HG02970 (cell line): ENCODE results near the gene SLC12A8.

ENCODE experiments used
- ATAC-seq: cut with Tn5 transposase; IDR thresholded peaks from one replicate; pipeline ENCODE4 v1.9.1; 2021; ENCODE audit warnings: mild to moderate bottlenecking, moderate library complexity, moderate number of reproducible peaks; ENCODE audit not compliant: unreplicated experiment, low FRiP score

SLC12A8 gene

DNA sequence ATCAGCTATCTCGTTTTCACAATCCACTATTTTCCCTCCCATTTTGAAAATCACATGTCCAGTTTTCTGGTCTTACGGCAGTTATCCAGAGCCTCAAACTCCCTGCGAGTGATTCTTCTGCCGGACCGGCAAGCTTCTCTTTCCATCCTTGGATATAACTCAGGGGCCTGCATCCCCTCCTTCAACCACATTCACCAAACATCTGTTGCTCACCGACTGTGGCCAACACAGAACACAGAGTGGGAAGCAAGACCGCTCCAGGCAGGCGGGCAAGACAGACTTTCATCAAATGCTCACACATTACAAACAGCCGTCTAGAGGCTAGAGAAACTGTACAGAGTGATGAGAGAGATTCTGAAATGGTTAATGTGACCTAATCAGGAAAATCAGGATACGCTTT, 7.6 kb upstream of the SLC12A8 start:
- ATAC-seq, result no peak

DNA sequence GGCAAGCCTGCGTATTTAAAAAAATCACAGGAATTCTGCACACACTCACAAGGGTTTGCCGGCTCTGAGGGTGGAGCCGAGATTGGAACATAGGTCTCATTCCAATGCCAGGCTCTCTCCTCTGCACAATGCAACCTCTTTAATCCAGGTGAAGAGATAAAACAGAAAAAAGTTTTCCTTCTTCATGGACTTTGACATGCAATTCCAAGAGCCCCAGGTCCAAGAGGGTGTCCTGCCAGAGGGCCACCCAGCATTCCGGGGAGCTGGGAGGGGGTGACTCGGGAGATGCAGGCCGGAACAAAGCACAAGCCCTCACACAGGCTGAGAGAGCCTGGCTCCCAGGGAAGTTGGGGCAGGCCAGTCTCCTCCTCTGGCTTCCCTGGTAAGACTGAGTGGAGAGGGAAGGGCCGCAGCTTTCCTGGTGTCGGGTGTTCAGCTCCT, 6.7 kb upstream of the SLC12A8 start:
- no peak for ATAC-seq

DNA sequence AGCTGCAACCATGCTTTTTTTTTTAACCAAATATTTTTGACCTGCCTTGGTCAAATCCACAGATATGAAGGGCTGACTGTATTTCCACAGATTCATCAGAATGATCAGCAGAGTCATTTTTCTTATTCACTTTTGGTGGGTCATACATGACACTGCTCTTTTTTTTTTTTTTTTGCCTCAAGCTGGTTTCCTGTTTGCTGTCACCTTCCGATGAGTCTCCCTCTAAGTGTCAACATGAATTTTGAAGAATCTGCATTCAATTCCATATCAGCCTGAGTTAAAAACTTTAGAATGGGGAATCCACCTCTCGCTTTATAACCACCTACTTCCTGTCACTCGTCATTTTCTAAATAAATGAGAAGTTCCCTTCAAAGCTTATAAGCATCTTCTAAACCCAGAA, 2.2 kb upstream of the SLC12A8 start:
- no peak for ATAC-seq

DNA sequence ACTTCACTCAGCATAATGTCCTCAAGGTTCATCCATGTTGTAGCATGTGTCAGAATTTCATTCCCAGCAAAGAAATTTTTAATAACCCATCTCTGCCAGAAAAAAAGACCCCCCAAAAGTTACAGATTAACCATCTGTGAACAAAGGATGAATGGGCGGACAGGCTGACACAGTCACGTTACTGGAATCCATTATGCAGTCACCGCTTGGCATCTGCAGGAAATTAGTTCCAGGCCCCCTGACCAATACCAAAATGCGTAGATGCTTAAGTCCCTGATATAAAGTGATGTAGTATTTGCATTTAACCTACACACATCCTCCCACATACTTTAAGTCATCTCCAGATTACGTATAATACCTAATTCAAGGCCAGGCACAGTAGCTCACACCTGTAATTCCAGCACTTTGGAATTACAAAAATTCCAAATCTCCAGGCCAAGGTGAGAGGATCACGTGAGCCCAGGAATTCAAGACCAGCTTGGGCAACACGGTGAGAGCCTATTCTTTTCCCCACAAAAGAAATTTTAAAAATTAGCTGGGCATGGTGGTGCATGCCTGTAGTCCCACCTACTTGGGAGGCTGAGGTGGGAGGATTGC, 1.5 kb upstream of the SLC12A8 start:
- ATAC-seq, result no peak

DNA sequence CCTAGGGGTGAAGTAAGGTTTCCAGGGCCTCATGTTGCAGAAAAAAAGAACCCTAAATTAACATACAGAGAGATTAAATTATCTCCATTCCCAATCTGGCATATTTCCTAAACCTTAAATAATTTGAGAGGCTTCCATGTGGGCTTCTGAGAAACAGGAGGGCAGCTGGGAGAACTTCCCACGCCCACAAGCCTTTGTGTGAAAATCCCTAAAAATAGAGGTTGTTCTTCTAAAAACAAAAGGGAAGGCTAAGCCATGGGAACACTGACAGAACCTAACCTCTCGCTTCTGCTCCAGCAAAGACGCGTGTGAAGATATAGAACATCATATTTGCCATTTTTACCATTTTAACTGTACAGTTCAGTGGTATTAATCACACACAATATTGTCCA, 812 bp upstream of the SLC12A8 start:
- no peak for ATAC-seq

DNA sequence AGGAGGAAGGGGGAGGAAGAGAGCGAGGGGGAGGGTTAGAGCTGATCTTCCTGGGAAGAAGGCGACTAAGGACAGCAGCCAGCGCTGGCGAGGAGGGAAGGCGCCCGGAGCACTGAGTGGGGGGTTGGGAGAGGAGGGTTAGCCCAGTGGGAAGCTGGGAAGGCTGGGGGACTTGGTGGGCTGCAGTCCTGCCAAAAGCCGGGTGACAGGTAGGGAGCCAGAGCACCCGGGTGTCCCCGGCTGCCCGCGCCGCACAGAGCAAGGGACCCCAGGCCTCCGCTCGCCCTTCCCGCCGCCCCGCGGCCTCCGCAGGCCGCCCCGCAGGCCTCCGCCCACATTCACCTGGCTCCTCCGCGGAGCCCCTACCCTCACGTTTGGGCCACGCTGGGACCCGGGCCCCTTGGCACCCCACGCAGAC, 448 bp downstream of the SLC12A8 start:
- no peak for ATAC-seq

DNA sequence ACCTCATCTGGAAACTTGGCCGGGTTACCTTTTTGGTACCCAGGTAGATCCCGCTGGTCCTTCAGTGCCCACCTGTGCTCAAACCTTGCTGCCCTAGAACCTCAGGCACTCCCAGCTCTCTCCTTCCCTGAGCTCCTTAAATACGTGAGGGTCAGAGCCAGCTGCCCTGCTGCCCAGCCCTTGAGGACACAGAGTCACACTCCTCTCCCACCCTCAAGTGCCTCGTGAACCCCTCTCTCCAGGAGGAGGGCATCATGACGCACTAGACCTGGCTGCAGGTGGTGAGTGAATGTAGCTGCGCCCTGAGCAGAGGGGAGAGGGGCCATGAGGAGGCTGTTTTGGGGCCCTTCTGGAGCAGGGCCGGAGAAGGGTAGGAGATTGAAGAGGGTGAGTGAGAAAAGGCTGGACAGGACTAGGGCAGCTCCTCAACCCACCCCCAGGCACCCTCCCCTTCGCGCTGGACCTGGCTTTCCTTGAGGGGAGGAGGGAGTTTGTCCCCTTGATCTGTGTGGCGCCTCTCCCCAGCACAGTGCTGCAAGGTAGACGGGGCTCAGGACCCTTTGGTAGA, 941 bp downstream of the SLC12A8 start:
- ATAC-seq, result no peak

DNA sequence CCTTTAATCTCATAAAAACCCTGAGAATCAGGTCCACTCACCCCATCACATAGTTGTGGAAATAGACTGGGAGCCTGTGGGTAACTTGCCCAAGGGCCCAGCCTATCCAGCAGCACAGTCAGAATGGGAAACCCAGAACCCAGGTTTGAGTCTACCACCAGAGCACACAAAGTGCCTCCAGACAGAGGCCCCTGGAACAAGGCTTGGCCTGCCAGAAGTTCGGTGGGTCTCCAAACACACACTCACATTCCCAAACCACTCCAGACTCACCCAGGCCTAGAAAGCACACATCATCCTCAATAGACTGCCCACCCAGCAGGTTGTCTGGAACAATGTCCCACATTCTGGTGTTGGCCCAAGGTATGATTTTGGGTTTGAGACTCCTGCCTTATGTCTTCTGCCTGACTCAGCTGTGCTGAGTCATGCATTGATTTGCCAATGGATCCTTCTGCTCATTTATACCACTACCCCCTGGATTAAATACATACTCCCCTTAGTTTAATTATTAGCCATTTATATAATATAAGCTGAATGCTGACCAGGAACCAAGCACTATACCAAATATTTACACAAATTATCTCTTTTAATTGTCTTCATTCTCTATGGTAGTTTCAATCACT, 4.5 kb downstream of the SLC12A8 start:
- ATAC-seq, result no peak

DNA sequence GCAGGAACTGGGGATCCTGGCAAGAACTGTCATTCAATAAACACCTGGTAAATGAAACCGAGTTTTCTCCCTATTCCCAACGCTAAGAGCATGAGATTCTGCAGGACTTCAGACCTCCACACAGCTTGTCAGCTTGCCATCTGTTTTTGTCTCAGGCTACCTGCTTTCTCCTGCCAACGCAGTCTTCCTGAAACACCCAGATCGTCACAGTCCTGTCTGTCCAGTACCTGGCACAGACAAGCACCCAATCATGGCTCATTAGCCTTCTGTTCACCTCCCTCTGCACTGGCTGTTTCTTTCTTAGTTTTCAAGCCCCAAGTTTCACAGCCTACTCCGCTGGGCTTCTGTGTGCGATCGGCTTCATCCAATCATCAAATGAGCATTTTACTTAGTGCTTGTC, 5.0 kb downstream of the SLC12A8 start:
- ATAC-seq, result no peak

DNA sequence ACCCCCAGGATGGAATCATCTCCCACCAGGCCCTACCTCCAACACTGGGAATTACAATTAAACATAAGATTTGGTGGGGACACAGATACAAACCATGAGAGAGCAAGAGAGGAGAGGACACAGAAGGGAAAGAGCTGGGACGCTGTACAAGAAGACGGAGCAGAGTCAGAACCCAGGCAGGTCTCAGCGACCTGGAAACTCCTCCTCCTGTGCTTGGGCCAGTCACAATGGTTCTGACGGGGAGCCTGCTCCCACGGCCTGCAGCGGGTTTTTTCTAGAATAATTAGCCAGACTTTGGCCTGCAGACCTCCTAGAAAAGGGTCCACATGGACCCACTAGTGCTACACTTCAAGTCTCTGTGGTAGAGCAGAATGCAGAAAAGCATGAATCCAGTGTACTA, 5.6 kb downstream of the SLC12A8 start:
- ATAC-seq, result no peak

DNA sequence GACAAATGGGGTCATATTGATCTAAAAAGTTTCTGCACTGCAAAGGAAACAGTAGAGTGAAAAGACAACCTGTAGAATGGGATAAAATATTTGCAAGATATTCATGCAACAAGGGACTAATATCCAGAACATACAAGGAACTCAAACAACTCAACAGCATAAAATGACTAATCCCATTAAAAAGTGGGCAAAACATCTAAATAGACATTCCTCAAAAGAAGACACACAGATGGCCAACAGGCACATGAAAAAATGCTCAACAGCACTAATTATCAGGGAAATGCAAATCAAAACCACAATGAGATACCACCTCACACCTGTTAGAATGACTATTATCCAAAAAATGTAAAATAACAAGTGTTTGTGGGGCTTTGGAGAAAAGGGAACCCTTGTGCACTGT, 8.8 kb downstream of the SLC12A8 start:
- ATAC-seq, result no peak

DNA sequence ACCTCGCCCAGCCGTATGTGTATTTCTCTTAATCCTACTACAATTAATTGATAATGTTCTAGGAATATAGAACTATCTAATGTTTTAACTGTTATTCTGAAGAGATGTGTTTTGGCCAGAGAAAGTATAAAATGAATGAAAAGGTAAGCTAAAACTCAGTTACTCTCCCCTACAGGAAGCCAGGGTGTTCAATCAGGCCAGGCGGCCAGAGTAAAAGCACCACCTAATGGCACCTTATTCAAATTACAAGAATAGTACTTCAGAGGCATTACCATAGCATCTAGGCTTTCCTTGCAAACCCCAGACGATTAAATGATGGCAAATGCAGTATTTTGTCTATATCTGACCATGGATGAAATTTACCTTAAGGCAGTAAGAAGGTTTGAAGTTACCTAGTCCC, 10.4 kb downstream of the SLC12A8 start:
- ATAC-seq, result no peak

DNA sequence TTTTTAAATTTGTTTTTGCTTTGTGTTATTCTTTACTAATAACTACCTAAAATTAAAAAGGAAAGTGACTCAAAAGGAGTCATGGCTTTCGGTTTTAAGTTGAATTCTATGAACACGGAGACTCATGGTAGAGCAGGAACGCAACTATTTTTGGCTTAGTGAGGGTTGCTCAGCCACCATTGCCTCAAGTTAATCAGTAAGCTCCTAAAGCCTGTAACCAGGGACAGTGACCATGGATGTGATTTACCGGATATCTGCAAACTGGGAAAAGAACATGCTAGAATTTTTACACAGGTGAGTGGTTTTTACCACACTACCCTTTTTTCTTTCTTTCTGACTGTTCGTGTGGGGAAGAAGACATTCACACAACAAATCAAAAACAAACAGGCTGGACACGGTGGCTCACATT, 11.8 kb downstream of the SLC12A8 start:
- peak; percentile 63 for ATAC-seq

DNA sequence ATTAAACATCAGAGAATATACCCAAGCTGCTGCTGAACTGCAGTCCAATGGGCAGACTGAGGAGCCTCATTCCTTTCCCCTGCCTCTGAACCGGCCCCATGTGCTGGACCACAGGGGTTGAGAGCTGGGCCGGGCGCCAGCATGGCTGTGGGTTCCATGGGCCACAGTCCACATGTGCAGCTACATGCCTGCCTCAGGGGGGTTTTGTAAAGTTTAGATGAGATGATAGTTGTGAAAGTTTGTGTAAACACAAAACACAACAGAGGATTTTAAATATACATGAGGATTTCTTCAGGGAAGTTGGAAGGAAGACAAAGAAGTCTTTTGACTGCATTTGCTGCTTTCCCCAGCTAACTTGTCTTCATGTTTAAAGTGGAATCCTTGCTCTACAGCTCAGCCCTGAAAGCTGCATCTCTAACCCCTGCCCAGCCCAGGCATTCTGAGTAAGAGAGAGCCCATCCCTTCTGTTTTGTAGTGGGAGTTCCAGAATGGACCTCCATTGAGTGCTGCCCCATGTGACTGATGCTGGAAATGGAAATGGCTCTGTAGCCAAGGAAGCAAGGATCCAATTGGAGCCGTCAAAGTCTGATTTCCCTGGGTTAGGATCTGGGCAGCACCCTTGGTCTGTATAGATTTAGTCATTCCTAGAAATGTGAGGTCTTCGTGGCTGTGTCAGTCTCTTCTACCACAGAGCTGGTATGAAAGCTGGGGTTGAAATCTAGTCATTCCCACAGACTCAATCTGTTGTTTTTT, 17.5 kb downstream of the SLC12A8 start:
- ATAC-seq, result no peak

DNA sequence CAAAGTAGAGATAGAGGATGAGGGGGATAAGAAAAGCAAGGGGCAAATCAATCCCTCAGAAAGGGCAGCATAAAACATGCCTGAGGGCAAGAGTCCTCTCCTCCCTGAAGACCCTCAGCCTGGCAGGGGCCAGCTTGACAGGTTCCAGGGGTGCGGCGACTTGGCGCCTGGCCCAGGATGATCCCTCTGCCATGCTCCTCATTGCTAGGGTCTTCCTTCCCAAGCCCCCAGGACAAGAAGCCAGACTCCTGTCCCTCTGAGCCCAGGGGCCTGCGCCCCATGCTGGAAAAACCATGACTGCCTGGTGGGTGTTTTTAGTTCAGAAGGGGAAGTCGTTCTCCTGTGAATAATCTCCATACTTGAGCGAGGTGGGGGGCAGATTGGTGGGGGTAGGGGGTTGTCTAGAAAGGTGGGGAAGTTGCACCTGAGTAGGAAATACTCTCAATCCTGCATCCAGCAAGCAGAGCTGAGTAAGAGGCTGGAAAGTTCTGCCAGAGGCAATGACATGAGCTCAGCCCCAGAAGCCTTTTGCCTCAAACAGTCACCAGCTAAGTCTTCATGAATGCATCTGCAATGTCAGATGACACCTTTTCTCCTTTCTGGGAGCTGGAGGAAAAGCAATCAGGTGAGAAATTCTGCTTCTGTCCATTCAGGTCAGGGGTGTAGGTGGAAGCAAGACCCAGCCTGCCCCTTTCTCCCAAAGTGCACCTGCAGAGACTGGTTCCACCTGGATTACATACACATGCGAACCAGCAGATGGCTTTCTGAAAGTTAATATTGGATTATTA, 18.3 kb downstream of the SLC12A8 start:
- no peak for ATAC-seq

DNA sequence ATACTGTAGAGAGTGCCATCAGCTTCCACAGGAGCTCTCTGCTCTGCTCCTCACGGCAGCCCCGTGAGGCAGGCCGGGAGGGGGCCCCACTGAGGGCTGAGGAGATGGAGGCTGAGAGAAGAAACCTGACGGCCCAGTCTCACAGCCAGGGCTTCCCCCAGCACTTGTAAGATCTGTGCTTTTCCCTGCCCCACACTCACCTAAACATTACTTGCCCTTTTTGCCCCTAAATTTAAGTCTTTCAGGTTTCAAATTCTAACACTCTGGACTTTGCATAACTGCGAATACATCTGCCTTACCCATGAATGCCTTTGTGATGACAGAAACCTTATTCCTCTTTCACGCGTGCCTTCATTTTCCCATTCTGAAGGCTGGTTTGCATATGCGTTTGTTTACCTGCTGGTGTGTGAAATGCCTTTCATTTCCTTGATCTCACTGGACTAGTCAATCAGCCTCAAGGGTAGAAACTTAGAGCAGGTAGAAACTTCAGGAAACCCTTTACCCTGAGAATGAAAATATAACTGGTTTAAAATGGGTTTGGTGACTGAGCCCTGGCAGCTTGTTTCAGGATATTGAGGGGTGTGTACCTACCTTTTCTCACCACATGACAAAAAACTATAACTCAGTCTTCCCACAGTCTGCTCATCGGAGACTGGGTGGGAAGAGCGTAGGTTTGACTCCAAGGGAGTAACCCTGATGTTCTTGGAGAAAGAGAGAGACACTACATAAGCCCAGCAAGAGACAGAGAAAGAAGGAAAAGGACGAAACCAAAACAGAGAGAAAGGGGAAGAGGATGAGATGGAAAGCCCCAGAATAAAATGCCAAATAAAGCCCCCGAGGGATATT, 20.1 kb downstream of the SLC12A8 start:
- ATAC-seq, result no peak

DNA sequence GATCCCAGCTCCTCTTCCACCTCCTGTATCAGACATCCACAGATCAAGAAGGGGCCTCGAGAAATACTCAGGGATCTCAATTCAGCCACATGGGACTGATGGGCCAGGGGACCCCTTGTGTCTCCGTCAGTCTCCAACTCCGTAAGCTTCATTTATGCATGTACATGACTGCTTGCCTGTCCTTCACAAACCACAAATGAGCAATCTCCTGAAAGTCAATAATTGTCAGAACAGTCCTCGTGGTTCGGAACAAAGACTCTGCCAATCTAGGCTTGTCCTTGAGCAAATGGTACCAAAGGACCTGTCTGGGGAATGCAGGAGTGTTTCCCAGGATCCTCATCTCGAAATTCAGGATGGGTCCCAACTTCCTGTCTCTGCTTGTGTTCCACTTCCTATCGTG, 20.8 kb downstream of the SLC12A8 start:
- ATAC-seq, result no peak

DNA sequence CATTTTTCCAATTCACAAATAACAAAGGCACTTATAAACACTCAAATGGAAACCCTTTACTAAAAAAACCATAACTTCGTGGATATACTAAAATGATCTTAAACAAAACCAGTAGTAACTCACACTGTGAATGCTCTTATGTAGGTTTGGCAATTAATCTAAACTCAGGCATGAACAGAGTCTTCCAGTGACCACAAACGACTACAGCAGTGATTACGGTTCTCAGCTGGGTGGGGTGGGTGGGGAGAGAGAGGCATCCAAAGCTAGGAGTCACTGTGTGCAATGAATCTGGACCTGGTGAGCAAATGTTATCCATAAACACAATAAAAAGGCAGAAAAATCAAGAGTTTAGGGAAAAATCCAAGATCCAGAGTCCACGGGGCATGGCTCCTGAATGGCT, 21.3 kb downstream of the SLC12A8 start:
- ATAC-seq, result no peak

DNA sequence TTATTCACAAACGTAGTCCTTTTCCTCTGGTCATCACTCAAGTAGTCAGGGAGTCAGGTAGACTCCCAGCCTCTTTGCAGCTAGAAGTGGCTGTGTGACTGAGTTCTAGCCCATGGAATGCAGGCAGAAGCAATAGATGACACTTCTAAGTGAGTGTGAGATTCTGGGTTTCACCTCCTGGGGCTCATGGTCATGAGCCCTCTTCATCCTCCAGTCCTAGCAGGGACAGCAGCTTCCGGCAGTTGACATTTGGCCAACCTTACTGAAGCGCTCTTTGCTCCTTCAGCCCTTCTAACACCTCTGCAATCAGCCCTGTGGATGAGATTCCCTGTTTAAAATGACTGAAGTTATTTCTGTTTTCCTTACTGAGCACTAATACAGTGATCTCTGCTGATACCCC, 21.8 kb downstream of the SLC12A8 start:
- ATAC-seq, result no peak
